ENCODE measurements around the gene FGA.

Gene FGA

GRCh38 chr4:154608361-154609252, 18.1 kb upstream of the FGA start:
- Histone ChIP-seq H3K9me3 (ENCODE audit: insufficient read depth, low read length) (no peaks in the 10 kb centered on the region), H3K36me3 (ENCODE audit: insufficient read depth, insufficient read length, low read length) (no peaks in the 10 kb centered on the region), H3K4me1 (ENCODE audit: insufficient read depth, insufficient read length) (no peaks in the 10 kb centered on the region), H3K9ac (ENCODE audit: insufficient read length, low read depth) (no peak overlapping the region), H3K4me3 (ENCODE audit: insufficient read length, low read depth) (no peak overlapping the region), H3K27me3 (ENCODE audit: insufficient read depth, insufficient read length) (no peaks in the 10 kb centered on the region)
- DNase-seq (ENCODE audit: low read depth, low spot score) = no peak
- TF ChIP-seq SUZ12 (IDR thresholded peaks at IDR 0.05; ENCODE audit: extremely low read depth, insufficient read depth, insufficient read length) = no peak

DNA sequence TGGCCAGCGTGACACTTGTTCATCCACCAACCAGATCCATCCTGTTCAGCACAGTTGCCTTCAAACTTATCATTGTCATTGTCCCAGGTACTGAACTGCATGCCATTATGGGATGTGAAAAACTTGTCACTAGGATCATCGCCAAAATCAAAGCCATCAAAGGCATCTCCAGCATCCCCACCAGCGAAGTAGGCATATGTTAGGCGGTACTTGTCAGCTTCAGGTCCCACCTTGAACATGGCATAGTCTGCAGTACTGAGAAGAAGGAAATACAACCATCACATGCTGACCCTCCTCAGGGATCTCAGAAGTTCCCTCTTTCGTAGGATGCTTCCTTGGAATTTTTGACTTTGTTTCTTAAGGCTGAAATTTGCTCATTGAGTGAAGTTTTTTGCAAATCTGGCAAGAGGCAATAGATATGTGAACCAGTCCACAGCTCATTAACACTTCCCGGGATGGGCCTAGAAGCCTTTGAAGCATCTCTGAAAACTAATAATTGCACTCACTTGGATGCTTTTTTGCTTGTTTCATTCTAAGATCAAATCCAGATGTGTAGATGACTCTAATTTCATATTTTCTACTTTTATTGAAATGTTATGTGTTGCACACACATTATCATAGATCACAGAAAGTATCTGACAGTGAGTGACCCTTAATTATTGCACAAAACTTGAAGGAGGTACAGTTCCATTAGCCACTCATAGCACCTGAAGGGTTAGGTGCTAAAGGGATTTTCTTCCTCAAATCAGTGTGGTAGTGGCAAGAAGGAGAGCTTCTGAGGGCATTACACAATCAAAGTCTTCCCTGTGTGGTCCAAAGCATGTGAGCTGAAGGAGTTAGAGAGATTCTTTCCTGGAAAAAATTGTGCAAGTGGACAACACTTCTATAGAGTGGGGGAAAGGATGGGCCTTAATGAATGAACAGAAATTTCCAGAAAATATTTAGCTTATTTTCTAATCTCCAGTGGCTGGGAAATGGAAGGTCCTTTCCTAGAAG, 16.5 kb upstream of the FGA start:
- no peaks in the 10 kb centered on the region for H3K36me3 ChIP-seq (ENCODE audit: insufficient read depth, insufficient read length, low read length)
- TF ChIP-seq SUZ12 (IDR thresholded peaks at IDR 0.05; ENCODE audit: extremely low read depth, insufficient read depth, insufficient read length) = no peak
- TF ChIP-seq ZNF274 (IDR thresholded peaks at IDR 0.05; ENCODE audit: low read depth, low read length) = no peak
- TF ChIP-seq YY1 (IDR thresholded peaks at IDR 0.05; ENCODE audit: insufficient read depth, insufficient read length) = no peak
- no peaks in the 10 kb centered on the region for H3K4me1 ChIP-seq (ENCODE audit: insufficient read depth, insufficient read length)
- H3K9me3 ChIP-seq (ENCODE audit: insufficient read depth, low read length) = no peaks in the 10 kb centered on the region
- H3K4me3 ChIP-seq (ENCODE audit: insufficient read length, low read depth) = no peak overlapping the region
- no peak for DNase-seq (ENCODE audit: low read depth, low spot score)
- no peak overlapping the region for H3K9ac ChIP-seq (ENCODE audit: insufficient read length, low read depth)
- no peaks in the 10 kb centered on the region for H3K27me3 ChIP-seq (ENCODE audit: insufficient read depth, insufficient read length)

DNA sequence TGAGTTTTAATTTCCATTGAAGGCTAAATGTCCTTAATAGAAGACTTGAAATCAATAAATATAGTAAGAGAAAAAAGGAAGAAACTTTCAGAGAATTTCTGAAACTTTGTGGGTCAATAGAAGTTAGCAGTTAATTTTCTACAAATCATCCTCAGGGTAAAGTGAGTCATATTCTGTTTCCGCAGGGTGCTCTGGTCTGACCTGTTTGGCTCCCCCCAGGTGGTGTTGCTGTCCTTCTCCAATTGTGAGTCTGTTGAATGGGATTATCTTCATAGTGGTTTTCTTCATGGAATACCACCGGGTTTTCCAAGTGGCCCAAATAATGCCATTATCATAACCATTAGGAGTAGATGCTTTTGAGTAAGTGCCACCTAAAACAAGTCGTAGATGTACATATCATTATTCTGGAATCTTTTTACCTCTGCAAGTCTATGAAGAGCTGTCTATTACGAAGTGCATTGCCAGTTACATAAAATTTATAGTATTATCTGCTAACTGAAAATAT, 14.2 kb upstream of the FGA start:
- no peaks in the 10 kb centered on the region for H3K27me3 ChIP-seq (ENCODE audit: insufficient read depth, insufficient read length)
- H3K4me3 ChIP-seq (ENCODE audit: insufficient read length, low read depth) = no peak overlapping the region
- H3K4me1 ChIP-seq (ENCODE audit: insufficient read depth, insufficient read length) = no peaks in the 10 kb centered on the region
- H3K9me3 ChIP-seq (ENCODE audit: insufficient read depth, low read length) = no peaks in the 10 kb centered on the region
- TF ChIP-seq SUZ12 (IDR thresholded peaks at IDR 0.05; ENCODE audit: extremely low read depth, insufficient read depth, insufficient read length) (no peak), ZNF274 (IDR thresholded peaks at IDR 0.05; ENCODE audit: low read depth, low read length) (no peak), YY1 (IDR thresholded peaks at IDR 0.05; ENCODE audit: insufficient read depth, insufficient read length) (no peak)
- no peaks in the 10 kb centered on the region for H3K36me3 ChIP-seq (ENCODE audit: insufficient read depth, insufficient read length, low read length)
- H3K9ac ChIP-seq (ENCODE audit: insufficient read length, low read depth) = no peak overlapping the region
- no peak for DNase-seq (ENCODE audit: low read depth, low spot score)

DNA sequence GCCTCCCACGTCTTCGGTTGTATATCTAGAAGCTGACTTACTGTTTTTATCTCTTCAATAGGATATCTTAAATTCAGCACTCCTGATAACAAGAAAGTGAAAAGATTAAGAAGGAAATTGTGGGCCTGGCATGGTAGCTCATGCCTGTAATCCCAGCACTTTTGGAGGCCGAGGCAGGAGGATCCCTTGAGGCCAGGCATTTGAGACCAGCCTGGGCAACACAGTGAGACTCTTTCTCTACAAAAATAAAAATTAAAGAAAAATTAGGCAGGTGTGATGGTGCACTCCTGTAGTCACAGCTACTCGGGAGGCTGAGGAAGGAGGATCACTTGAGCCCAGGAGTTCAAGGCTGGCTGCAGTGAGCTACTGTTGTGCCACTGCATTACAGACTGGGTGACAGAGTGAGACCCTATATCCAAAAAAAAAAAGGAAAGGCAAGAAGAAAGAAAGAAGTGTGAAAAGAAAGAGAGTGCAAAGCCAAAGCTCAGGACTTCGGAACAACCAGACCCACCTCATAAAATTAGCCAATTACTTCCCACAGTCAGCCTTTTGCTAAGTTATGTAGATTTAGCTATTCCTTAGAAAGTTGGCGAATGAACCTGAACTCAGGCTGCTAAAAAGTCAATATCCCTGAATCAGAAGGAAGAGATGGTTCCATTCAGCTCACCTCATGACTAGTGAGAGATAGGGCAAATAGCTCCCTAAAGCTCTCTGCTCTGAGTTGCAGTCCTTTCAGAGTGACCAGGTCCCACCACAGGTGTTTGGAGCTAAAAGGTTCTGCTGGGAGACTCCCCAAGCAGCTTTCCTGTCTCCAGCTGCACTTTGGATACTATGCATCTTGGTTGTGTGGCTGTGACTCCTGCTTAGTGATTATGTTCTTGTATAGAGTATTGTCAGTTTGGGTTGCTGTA, 12.7 kb upstream of the FGA start:
- Histone ChIP-seq H3K36me3 (ENCODE audit: insufficient read depth, insufficient read length, low read length) (no peaks in the 10 kb centered on the region), H3K9ac (ENCODE audit: insufficient read length, low read depth) (no peak overlapping the region), H3K4me3 (ENCODE audit: insufficient read length, low read depth) (no peak overlapping the region), H3K9me3 (ENCODE audit: insufficient read depth, low read length) (no peaks in the 10 kb centered on the region), H3K4me1 (ENCODE audit: insufficient read depth, insufficient read length) (no peaks in the 10 kb centered on the region), H3K27me3 (ENCODE audit: insufficient read depth, insufficient read length) (no peaks in the 10 kb centered on the region)
- no peak for TF ChIP-seq ZNF274 (IDR thresholded peaks at IDR 0.05; ENCODE audit: low read depth, low read length)
- no peak for TF ChIP-seq SUZ12 (IDR thresholded peaks at IDR 0.05; ENCODE audit: extremely low read depth, insufficient read depth, insufficient read length)
- no peak for TF ChIP-seq YY1 (IDR thresholded peaks at IDR 0.05; ENCODE audit: insufficient read depth, insufficient read length)
- no peak for DNase-seq (ENCODE audit: low read depth, low spot score)

GRCh38 chr4:154602404-154603020, 12.0 kb upstream of the FGA start:
- Histone ChIP-seq H3K9ac (ENCODE audit: insufficient read length, low read depth) (no peak overlapping the region), H3K27me3 (ENCODE audit: insufficient read depth, insufficient read length) (no peaks in the 10 kb centered on the region), H3K9me3 (ENCODE audit: insufficient read depth, low read length) (no peaks in the 10 kb centered on the region), H3K4me3 (ENCODE audit: insufficient read length, low read depth) (no peak overlapping the region), H3K36me3 (ENCODE audit: insufficient read depth, insufficient read length, low read length) (no peaks in the 10 kb centered on the region), H3K4me1 (ENCODE audit: insufficient read depth, insufficient read length) (no peaks in the 10 kb centered on the region)
- DNase-seq (ENCODE audit: low read depth, low spot score) = no peak
- TF ChIP-seq YY1 (IDR thresholded peaks at IDR 0.05; ENCODE audit: insufficient read depth, insufficient read length) = no peak
- TF ChIP-seq SUZ12 (IDR thresholded peaks at IDR 0.05; ENCODE audit: extremely low read depth, insufficient read depth, insufficient read length) = no peak
- TF ChIP-seq ZNF274 (IDR thresholded peaks at IDR 0.05; ENCODE audit: low read depth, low read length) = no peak
